HepG2 (cell line): ENCODE measurements around the gene RNF114. TPM values are rescaled to one million over a fixed set of nuclear protein-coding genes. Genes with fewer than 3 reads are reported as not detected.

ENCODE experiments used
- CREBL2 ChIP-seq: sonication (generic); formaldehyde crosslinking; IDR thresholded peaks from 2 replicates; pipeline ENCODE4 v1.8.1; 2023; ENCODE audit warnings: missing genetic modification reagents, mild to moderate bottlenecking, borderline replicate concordance
- DPF2 ChIP-seq: sonication (generic); formaldehyde crosslinking; IDR thresholded peaks from 2 replicates; pipeline ENCODE4 v1.4.0; 2020; ENCODE audit warnings: mild to moderate bottlenecking, low read depth, missing genetic modification reagents, borderline replicate concordance
- FOSL2 ChIP-seq: sonication (generic); formaldehyde crosslinking; IDR thresholded peaks from 2 replicates; pipeline ENCODE4 v1.4.0; 2020; ENCODE audit warnings: missing genetic modification reagents
- KMT2B ChIP-seq: IDR thresholded peaks from 2 replicates; pipeline ENCODE4 v1.6.1; 2016; ENCODE audit warnings: missing genetic modification reagents, missing compliant biosample characterization
- MATR3 ChIP-seq: sonication (generic); formaldehyde crosslinking; IDR thresholded peaks from 2 replicates; pipeline ENCODE4 v1.4.0; 2020; ENCODE audit warnings: missing genetic modification reagents
- POLR2AphosphoS2 ChIP-seq: IDR thresholded peaks from 2 replicates; pipeline ENCODE4 v1.6.1; 2011; ENCODE audit warnings: low read depth, low read length, improper control_type of control experiment
- SKI ChIP-seq: fragments of 450-650 bp; IDR thresholded peaks from one replicate; pipeline ENCODE4 v1.6.1; 2018; ENCODE audit warnings: mild to moderate bottlenecking; ENCODE audit not compliant: partially characterized antibody
- THYN1 ChIP-seq: sonication (generic); formaldehyde crosslinking; IDR thresholded peaks from 2 replicates; pipeline ENCODE4 v1.8.1; 2023; ENCODE audit warnings: low read depth, mild to moderate bottlenecking, moderate library complexity, missing genetic modification reagents, borderline replicate concordance
- ZBED4 ChIP-seq: sonication (generic); formaldehyde crosslinking; IDR thresholded peaks from 2 replicates; pipeline ENCODE4 v1.4.0; 2020; ENCODE audit warnings: missing genetic modification reagents, borderline replicate concordance
- ZBTB1 ChIP-seq: sonication (generic); formaldehyde crosslinking; IDR thresholded peaks from 2 replicates; pipeline ENCODE4 v1.4.0; 2020; ENCODE audit warnings: missing genetic modification reagents, borderline replicate concordance
- ZNF572 ChIP-seq: sonication (generic); formaldehyde crosslinking; IDR thresholded peaks from 2 replicates; pipeline ENCODE4 v1.5.1; 2020; ENCODE audit warnings: mild to moderate bottlenecking, missing genetic modification reagents
- ZNF639 ChIP-seq: conservative IDR thresholded peaks from 2 replicates; pipeline ENCODE4 v1.6.1; 2018; ENCODE audit warnings: missing genetic modification reagents
- ZNF772 ChIP-seq: sonication (generic); formaldehyde crosslinking; IDR thresholded peaks from 2 replicates; pipeline ENCODE4 v1.5.0; 2020; ENCODE audit warnings: mild to moderate bottlenecking, missing genetic modification reagents
- ZNF773 ChIP-seq: sonication (generic); formaldehyde crosslinking; IDR thresholded peaks from 2 replicates; pipeline ENCODE4 v1.4.0; 2020; ENCODE audit warnings: missing genetic modification reagents, borderline replicate concordance
- ZNF790 ChIP-seq: sonication (generic); formaldehyde crosslinking; IDR thresholded peaks from 2 replicates; pipeline ENCODE4 v1.8.0; 2022; ENCODE audit warnings: missing genetic modification reagents, mild to moderate bottlenecking, borderline replicate concordance
- ZNF841 ChIP-seq: sonication (generic); formaldehyde crosslinking; IDR thresholded peaks from 2 replicates; pipeline ENCODE4 v1.8.1; 2023; ENCODE audit warnings: missing genetic modification reagents, borderline replicate concordance
- ZSCAN9 ChIP-seq: IDR thresholded peaks from 2 replicates; pipeline ENCODE4 v1.6.1; 2016; ENCODE audit warnings: borderline replicate concordance
- polyA plus RNA-seq, 8 experiments: library from polyadenylated mRNA; depleted of rRNA in 3 of 8; stranded (reverse) in 7 of 8; unstranded in 1 of 8; fragments of >200 nt; fragmentation: Illumina TruSeq in 4 of 8; extraction: Trizol in 4 of 8; gene quantifications; 2 replicates each; pipeline versions ENCODE4 v1.2.1 to v1.2.3, GENCODE V29; 2011 to 2016; ENCODE audit warnings: low read depth in 4 of 8, missing spikeins in 1 of 8, mixed read lengths in 1 of 8; ENCODE audit not compliant: insufficient read depth in 1 of 8
- total RNA-seq, 5 experiments: library from RNA; depleted of rRNA; stranded (reverse); fragments of >200 nt; fragmentation: Illumina TruSeq; extraction: Trizol; gene quantifications; 2 replicates each; pipeline ENCODE4 v1.2.3, GENCODE V29; 2016; ENCODE audit warnings: low read depth in 1 of 5

RNF114 gene
- total and polyA plus RNA-seq, 2 of the 13 experiments (the other 11 are each of a cell fraction or from before 2014, with no cell fraction given) = 119 to 126 TPM

- TF ChIP-seq ZNF772 (CRISPR knock-in tag) = peak; percentile 67; the same call in 1 of the 2 replicates
- peak; percentile 71; the same call in 1 of the 2 replicates for TF ChIP-seq ZNF639
- peak; percentile 62; the same call in 1 of the 2 replicates for TF ChIP-seq ZNF841 (CRISPR knock-in tag)
- TF ChIP-seq THYN1 (CRISPR knock-in tag) = no peak
- TF ChIP-seq ZNF790 (CRISPR knock-in tag) = no peak; the same call in 1 of the 2 replicates
- TF ChIP-seq MATR3 (CRISPR knock-in tag) = no peak
- TF ChIP-seq ZBED4 (CRISPR knock-in tag) = peak; percentile 65; the same call in 1 of the 2 replicates
- TF ChIP-seq DPF2 (CRISPR knock-in tag) = no peak
- TF ChIP-seq ZNF572 (CRISPR knock-in tag) = peak; percentile 44; the same call in 1 of the 2 replicates
- TF ChIP-seq SKI = peak; percentile 44
- TF ChIP-seq ZNF773 (CRISPR knock-in tag) = peak; percentile 84; the same call in 1 of the 2 replicates
- TF ChIP-seq KMT2B (CRISPR knock-in tag) = peak; percentile 86
- peak; percentile 50 for TF ChIP-seq FOSL2 (CRISPR knock-in tag)
- 0 out of 2 replicates have a peak, but pooled peaks have one; percentile 51 for TF ChIP-seq CREBL2 (CRISPR knock-in tag)
- TF ChIP-seq ZSCAN9 (CRISPR knock-in tag) = peak; percentile 97
- TF ChIP-seq POLR2AphosphoS2 = no peak
- no peak for TF ChIP-seq ZBTB1 (CRISPR knock-in tag)
Measured at GRCh38 chr20:49936153-49937026, at the start of gene RNF114 (continued).
